ENCODE data around the gene NLRP3. TPM values are rescaled to one million over a fixed set of nuclear protein-coding genes. Genes with fewer than 3 reads are reported as not detected.
"Not testable (repeated sequence)": the region's sequence is repeated elsewhere in the genome, so short reads cannot be mapped to it uniquely, and the experiment has no call there.

NLRP3 gene
- total RNA-seq, 1 experiment from 2014 or later, result 0.33 TPM

GRCh38 chr1:247475793-247476192 lies 59.8 kb downstream of the NLRP3 start:
- DNase-seq (ENCODE audit: low read depth, low spot score) (no peak), ATAC-seq (no peak)
- Histone ChIP-seq H3K9me3 (ENCODE audit: control insufficient read depth, insufficient read depth, low read depth, low read length) (no peaks in the 10 kb centered on the region), H3K36me3 (ENCODE audit: control insufficient read depth, insufficient read depth, low read length) (no peaks in the 10 kb centered on the region), H3K4me1 (ENCODE audit: control insufficient read depth, insufficient read depth, low read length) (no peaks in the 10 kb centered on the region), H3K27me3 (ENCODE audit: control insufficient read depth, insufficient read depth, low read length) (no peaks in the 10 kb centered on the region), H3K27ac (ENCODE audit: low read length) (no peak overlapping the region), H3K4me3 (ENCODE audit: low read depth in 2 of 2, low read length in 2 of 2) (no peak overlapping the region)
- ChIA-PET POLR2A (no interaction called here), CTCF (no interaction called here)
- TF ChIP-seq POLR2AphosphoS5 (IDR thresholded peaks at IDR 0.05; ENCODE audit: low read depth, low read length) (no peak), CTCF (IDR thresholded peaks at IDR 0.05) (no peak), REST (IDR thresholded peaks at IDR 0.05; ENCODE audit: insufficient read depth in 1 of 2, low read depth in 2 of 2, low read length in 1 of 2) (no peak), TCF7L2 (IDR thresholded peaks at IDR 0.05; ENCODE audit: low read depth, low read length) (no peak), SIN3A (IDR thresholded peaks at IDR 0.05; ENCODE audit: borderline replicate concordance, insufficient read depth, low read depth, low read length) (no peak)
- no TSS peak for BruUV-seq (replicated peaks)
- intact Hi-C loops (cut with micrococcal nuclease; ENCODE audit: unreplicated experiment) (no loop called here), in situ Hi-C loops (cut with HindIII; ENCODE audit: low pct_unique_long_range_greater_than_20kb, low sequenced_read_pairs) (no loop called here)

- in situ Hi-C loops (cut with HindIII; ENCODE audit: low pct_unique_long_range_greater_than_20kb, low sequenced_read_pairs), result not testable (repeated sequence)
Observed at GRCh38 chr1:247476328-247477058, 60.5 kb downstream of the NLRP3 start.

GRCh38 chr1:247482747-247483146 lies 66.8 kb downstream of the NLRP3 start:
- CTCF ChIA-PET, result no interaction called here
- no peaks in the 10 kb centered on the region for H3K4me1 ChIP-seq (ENCODE audit: control insufficient read depth, insufficient read depth, low read length)
- TF ChIP-seq SIN3A (IDR thresholded peaks at IDR 0.05; ENCODE audit: borderline replicate concordance, insufficient read depth, low read depth, low read length) (no peak), TCF7L2 (IDR thresholded peaks at IDR 0.05; ENCODE audit: low read depth, low read length) (no peak), POLR2AphosphoS5 (IDR thresholded peaks at IDR 0.05; ENCODE audit: low read depth, low read length) (no peak), REST (IDR thresholded peaks at IDR 0.05; ENCODE audit: insufficient read depth in 1 of 2, low read depth in 2 of 2, low read length in 1 of 2) (no peak), CTCF (IDR thresholded peaks at IDR 0.05) (no peak)
- intact Hi-C loops (cut with micrococcal nuclease; ENCODE audit: unreplicated experiment) (no loop called here), in situ Hi-C loops (cut with HindIII; ENCODE audit: low pct_unique_long_range_greater_than_20kb, low sequenced_read_pairs) (no loop called here)
- POLR2A ChIA-PET, result no interaction called here
- H3K27me3 ChIP-seq (ENCODE audit: control insufficient read depth, insufficient read depth, low read length), result no peaks in the 10 kb centered on the region
- H3K9me3 ChIP-seq (ENCODE audit: control insufficient read depth, insufficient read depth, low read depth, low read length), result no peaks in the 10 kb centered on the region
- H3K4me3 ChIP-seq (ENCODE audit: low read depth in 2 of 2, low read length in 2 of 2), result no peak overlapping the region
- H3K36me3 ChIP-seq (ENCODE audit: control insufficient read depth, insufficient read depth, low read length), result no peaks in the 10 kb centered on the region
- no peak overlapping the region for H3K27ac ChIP-seq (ENCODE audit: low read length)
- DNase-seq (ENCODE audit: low read depth, low spot score), result no peak
- ATAC-seq, result no peak
- no TSS peak for BruUV-seq (replicated peaks)

More at GRCh38 chr1:247476328-247477058, 60.5 kb downstream of the NLRP3 start:
- ATAC-seq; DNase-seq (ENCODE audit: low read depth, low spot score); H3K4me3 ChIP-seq (ENCODE audit: low read depth in 2 of 2, low read length in 2 of 2); H3K9me3 ChIP-seq (ENCODE audit: control insufficient read depth, insufficient read depth, low read depth, low read length); H3K27ac ChIP-seq (ENCODE audit: low read length); H3K27me3 ChIP-seq (ENCODE audit: control insufficient read depth, insufficient read depth, low read length); BruUV-seq (replicated peaks); H3K36me3 ChIP-seq (ENCODE audit: control insufficient read depth, insufficient read depth, low read length); H3K4me1 ChIP-seq (ENCODE audit: control insufficient read depth, insufficient read depth, low read length); POLR2A ChIA-PET; intact Hi-C loops (cut with micrococcal nuclease; ENCODE audit: unreplicated experiment): not testable (repeated sequence)
- CTCF ChIA-PET, result interaction anchor here (0.7 kb wide), 1 partner anchor 57 kb away, joined by 4 read pairs; no protein-coding TSS in a partner anchor
